Smooth muscle cell (in vitro differentiated cells): ENCODE results near the gene MAPK8. TPM values are rescaled to one million over a fixed set of nuclear protein-coding genes. Genes with fewer than 3 reads are reported as not detected.

ENCODE experiments used
- DNase-seq: peaks from one replicate; lab custom pipeline; 2025; ENCODE audit not compliant: unreplicated experiment; lab: John Stamatoyannopoulos, UW
- H2AFZ ChIP-seq: fragments of 200-600 bp; sonication (generic); 2 replicates; pipeline ENCODE4 v1.6.0; 2016; ENCODE audit warnings: antibody characterized with exemption, low read depth, mild to moderate bottlenecking
- H3F3A ChIP-seq: fragments of 200-600 bp; sonication (generic); 2 replicates; pipeline ENCODE4 v1.6.0; 2017; ENCODE audit warnings: antibody characterized with exemption, low read depth
- H3K27ac ChIP-seq: fragments of 200-600 bp; sonication (generic); 2 replicates; pipeline ENCODE4 v1.5.1; 2016; ENCODE audit warnings: low read depth, mild to moderate bottlenecking
- H3K27me3 ChIP-seq: fragments of 200-600 bp; sonication (generic); 2 replicates; pipeline ENCODE4 v1.6.1; 2016; ENCODE audit warnings: low read depth, mild to moderate bottlenecking
- H3K36me3 ChIP-seq: fragments of 200-600 bp; sonication (generic); 2 replicates; pipeline ENCODE4 v1.5.1; 2016; ENCODE audit warnings: low read depth
- H3K4me1 ChIP-seq: fragments of 200-600 bp; sonication (generic); 2 replicates; pipeline ENCODE4 v1.5.1; 2016; ENCODE audit warnings: low read depth
- H3K4me2 ChIP-seq: fragments of 200-600 bp; sonication (generic); 2 replicates; pipeline ENCODE4 v1.6.0; 2016; ENCODE audit warnings: mild to moderate bottlenecking
- H3K4me3 ChIP-seq: fragments of 200-600 bp; sonication (generic); 2 replicates; pipeline ENCODE4 v1.5.1; 2016; ENCODE audit warnings: mild to moderate bottlenecking
- H3K79me2 ChIP-seq: fragments of 200-600 bp; sonication (generic); 2 replicates; pipeline ENCODE4 v1.6.0; 2016; ENCODE audit warnings: low read depth, mild to moderate bottlenecking
- H3K9ac ChIP-seq: fragments of 200-600 bp; sonication (generic); 2 replicates; pipeline ENCODE4 v1.6.0; 2016; ENCODE audit warnings: low read depth
- H3K9me3 ChIP-seq: fragments of 200-600 bp; sonication (generic); replicated peaks from 2 replicates; pipeline ENCODE4 v1.5.1; 2016; ENCODE audit warnings: low read depth
- H4K20me1 ChIP-seq: fragments of 200-600 bp; sonication (generic); 2 replicates; pipeline ENCODE4 v1.6.0; 2016; ENCODE audit warnings: low read depth
- WGBS: methylation state at CpG from one replicate; pipeline ENCODE4 v1.1.7; 2016; ENCODE audit warnings: low lambda C conversion rate; 5-methylcytosine and 5-hydroxymethylcytosine counted together
- polyA plus RNA-seq: library from polyadenylated mRNA; unstranded; fragments of >200 nt; fragmentation: Nextera tagmentation; extraction: Ambion mirVana; gene quantifications from 2 replicates; pipeline ENCODE4 v1.2.1, GENCODE V29; 2016
- total RNA-seq: library from RNA; depleted of rRNA; stranded (reverse); fragments of >200 nt; gene quantifications from 2 replicates; pipeline ENCODE4 v1.2.3, GENCODE V29; 2014
- TF ChIP-seq, protein P1 (sequence below): fragments of 200-600 bp; sonication (generic); IDR thresholded peaks from 2 replicates; pipeline ENCODE4 v1.5.1; 2017; ENCODE audit warnings: borderline replicate concordance, mild to moderate bottlenecking, antibody characterized with exemption; ENCODE audit not compliant: insufficient read depth, poor library complexity, severe bottlenecking

MAPK8 gene
- total and polyA plus RNA-seq, 2 experiments from 2014 or later, result 13.1 to 45.5 TPM

DNA sequence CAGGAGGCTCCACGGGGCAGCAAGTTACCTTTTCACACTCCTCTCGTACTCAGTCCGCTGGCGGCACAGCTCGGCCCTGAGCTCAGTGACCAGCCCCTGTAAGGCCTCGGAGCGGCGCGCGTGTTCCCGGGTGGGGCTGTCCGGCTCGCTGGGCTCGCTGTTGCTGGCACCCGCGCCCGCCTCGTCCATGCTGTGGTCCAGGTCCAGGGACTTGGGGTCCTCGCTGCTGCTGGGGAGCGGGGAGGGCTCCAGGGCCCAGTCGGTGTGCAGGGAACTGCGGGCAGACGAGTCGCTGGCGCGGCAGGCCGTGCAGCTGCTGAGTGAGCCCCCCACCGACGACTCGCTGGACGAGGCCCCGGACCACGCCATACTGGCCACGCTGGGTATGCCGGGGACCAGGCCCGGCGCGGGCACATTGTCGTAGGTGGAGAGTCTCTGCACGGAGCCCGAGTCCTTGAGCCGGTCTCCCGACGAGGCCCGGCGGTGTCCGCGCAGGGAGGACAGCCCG, 143.8 kb downstream of the MAPK8 start:
- H4K20me1 ChIP-seq, result no peaks in the 10 kb centered on the region
- H3K9ac ChIP-seq, result no peak overlapping the region
- H3K36me3 ChIP-seq, result no peaks in the 10 kb centered on the region
- H3K27ac ChIP-seq, result no peak overlapping the region
- H3F3A ChIP-seq, result no peaks in the 10 kb centered on the region
- H3K4me1 ChIP-seq, result peaks cover under 1% of the 10 kb centered on the region
- no peak overlapping the region for H3K4me2 ChIP-seq
- TF ChIP-seq, protein P1, sequence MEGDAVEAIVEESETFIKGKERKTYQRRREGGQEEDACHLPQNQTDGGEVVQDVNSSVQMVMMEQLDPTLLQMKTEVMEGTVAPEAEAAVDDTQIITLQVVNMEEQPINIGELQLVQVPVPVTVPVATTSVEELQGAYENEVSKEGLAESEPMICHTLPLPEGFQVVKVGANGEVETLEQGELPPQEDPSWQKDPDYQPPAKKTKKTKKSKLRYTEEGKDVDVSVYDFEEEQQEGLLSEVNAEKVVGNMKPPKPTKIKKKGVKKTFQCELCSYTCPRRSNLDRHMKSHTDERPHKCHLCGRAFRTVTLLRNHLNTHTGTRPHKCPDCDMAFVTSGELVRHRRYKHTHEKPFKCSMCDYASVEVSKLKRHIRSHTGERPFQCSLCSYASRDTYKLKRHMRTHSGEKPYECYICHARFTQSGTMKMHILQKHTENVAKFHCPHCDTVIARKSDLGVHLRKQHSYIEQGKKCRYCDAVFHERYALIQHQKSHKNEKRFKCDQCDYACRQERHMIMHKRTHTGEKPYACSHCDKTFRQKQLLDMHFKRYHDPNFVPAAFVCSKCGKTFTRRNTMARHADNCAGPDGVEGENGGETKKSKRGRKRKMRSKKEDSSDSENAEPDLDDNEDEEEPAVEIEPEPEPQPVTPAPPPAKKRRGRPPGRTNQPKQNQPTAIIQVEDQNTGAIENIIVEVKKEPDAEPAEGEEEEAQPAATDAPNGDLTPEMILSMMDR, result no peak
- H3K27me3 ChIP-seq, result no peaks in the 10 kb centered on the region
- DNase-seq, result no peak
- no peaks in the 10 kb centered on the region for H3K9me3 ChIP-seq
- no peaks in the 10 kb centered on the region for H3K79me2 ChIP-seq
- no peak overlapping the region for H2AFZ ChIP-seq
- no peak overlapping the region for H3K4me3 ChIP-seq
- 96% methylated on average over 33 of the region's 49 CpGs for WGBS

DNA sequence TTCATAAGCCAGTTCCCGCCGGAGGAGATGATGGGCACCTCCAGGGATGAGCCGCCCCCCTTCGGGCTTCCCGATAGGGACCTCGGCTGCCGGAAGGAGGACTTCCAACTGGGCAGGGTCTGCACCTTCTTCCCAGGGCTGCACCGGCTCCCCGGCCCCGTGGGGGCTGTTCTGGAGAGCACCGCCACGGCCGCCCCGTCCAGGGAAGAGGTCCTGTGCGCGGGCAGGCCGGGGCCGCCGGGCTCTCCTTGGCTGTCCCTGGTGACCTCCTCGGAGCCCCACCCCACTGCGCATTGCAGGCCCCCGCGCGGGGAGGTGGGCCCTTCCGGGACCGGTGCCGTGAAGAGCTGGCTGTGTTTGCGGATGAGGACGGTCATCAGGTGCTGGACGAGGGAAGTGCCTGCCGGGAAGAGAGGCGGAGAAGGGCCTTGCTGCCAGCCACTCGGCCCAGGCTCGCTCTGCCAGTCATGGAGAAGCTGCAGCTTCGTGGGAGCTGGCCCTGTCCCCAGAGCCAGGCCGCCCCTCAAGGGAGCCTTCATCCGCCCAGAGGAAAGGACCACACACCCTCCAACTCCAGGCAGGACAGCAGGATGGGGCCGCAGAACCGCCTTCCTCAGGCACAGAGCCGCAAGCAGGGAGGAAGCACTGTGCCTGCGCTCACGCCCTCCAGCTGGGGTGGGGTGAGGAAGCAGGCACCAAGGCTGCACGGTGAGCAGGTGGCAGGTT, 144.4 kb downstream of the MAPK8 start:
- Histone ChIP-seq H3K4me1 (no peaks in the 10 kb centered on the region), H2AFZ (no peak overlapping the region), H3K27ac (no peak overlapping the region), H3K4me3 (no peak overlapping the region), H3F3A (no peaks in the 10 kb centered on the region), H3K79me2 (no peaks in the 10 kb centered on the region), H4K20me1 (no peaks in the 10 kb centered on the region), H3K36me3 (no peaks in the 10 kb centered on the region), H3K4me2 (no peak overlapping the region), H3K27me3 (no peaks in the 10 kb centered on the region), H3K9me3 (no peaks in the 10 kb centered on the region), H3K9ac (no peak overlapping the region)
- no peak for DNase-seq
- 96% methylated on average over 26 of the region's 43 CpGs for WGBS
- TF ChIP-seq, protein P1, result no peak

DNA sequence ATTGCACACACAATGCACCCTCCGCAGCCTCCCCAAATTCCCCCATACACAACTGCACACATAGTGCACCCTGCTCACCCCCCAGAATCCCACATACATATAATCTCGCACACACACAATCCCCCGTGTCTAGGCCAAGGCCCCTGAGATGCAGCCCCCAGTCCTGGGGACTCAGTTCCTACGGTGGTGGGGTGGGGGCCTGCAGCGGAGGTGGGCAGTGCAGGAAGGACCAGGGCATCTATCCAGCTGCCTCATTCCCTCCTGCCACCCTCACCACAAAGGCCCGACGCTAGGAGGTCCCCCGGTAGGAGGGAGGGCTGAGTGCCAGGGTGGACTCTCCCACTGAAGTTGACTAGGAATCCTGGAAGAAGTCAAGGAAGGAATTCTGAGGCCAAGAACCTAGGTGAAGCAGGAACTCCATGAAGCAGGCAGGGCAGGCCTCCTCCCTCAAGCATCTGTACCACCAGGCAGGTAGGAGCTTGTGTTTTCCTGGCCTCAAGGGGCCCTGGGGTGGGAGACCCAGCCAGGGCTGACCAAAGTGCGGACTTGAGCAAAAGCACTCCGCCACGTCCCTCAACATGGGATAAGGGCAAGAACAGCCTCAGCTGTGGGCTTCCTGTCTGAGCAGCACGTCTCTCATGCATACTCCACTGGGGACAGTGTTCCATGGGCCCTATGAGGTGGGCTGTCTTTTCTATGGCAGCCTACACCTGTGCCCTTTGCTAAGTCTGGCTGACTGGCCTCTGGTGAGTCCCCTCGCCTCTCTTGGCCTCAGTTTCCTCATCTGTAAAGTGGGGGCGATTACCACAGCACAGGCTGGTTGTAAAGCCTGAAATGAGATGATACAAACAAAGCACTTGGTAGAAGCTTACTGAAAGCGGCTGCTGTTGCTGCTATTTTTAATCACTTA, 145.7 kb downstream of the MAPK8 start:
- TF ChIP-seq, protein P1, result no peak
- H3K9ac ChIP-seq, result no peak overlapping the region
- H3K27ac ChIP-seq, result no peak overlapping the region
- H3K27me3 ChIP-seq, result no peaks in the 10 kb centered on the region
- H3F3A ChIP-seq, result no peaks in the 10 kb centered on the region
- 86% methylated on average over 15 of the region's 15 CpGs for WGBS
- DNase-seq, result no peak
- no peak overlapping the region for H3K4me2 ChIP-seq
- no peaks in the 10 kb centered on the region for H3K36me3 ChIP-seq
- no peak overlapping the region for H2AFZ ChIP-seq
- no peaks in the 10 kb centered on the region for H3K79me2 ChIP-seq
- no peak overlapping the region for H3K4me3 ChIP-seq
- H3K9me3 ChIP-seq, result no peaks in the 10 kb centered on the region
- H3K4me1 ChIP-seq, result no peaks in the 10 kb centered on the region
- no peaks in the 10 kb centered on the region for H4K20me1 ChIP-seq
